T-helper 9 cell (primary cell): ENCODE results near the gene OSBPL3.

Experiments
- DNase-seq: peaks from one replicate; pipeline ENCODE4 v3.0.0-alpha.2; 2020

The OSBPL3 gene

GRCh38 chr7:24949884-24950283, 30.1 kb downstream of the OSBPL3 start:
- DNase-seq, result no peak

GRCh38 chr7:24948739-24949138, 31.2 kb downstream of the OSBPL3 start:
- DNase-seq, result no peak

GRCh38 chr7:24946467-24946866, 33.5 kb downstream of the OSBPL3 start:
- no peak for DNase-seq

- DNase-seq, result no peak
Measured at GRCh38 chr7:24945899-24946298, 34.1 kb downstream of the OSBPL3 start.

- no peak for DNase-seq
Measured at GRCh38 chr7:24943096-24943948, 36.7 kb downstream of the OSBPL3 start.

GRCh38 chr7:24942226-24942625, 37.8 kb downstream of the OSBPL3 start:
- DNase-seq, result no peak

GRCh38 chr7:24939416-24939815, 40.6 kb downstream of the OSBPL3 start:
- no peak for DNase-seq

GRCh38 chr7:24936121-24936824, 43.7 kb downstream of the OSBPL3 start:
- no peak for DNase-seq

GRCh38 chr7:24933298-24933697, 46.7 kb downstream of the OSBPL3 start:
- no peak for DNase-seq

GRCh38 chr7:24932815-24933214, 47.2 kb downstream of the OSBPL3 start:
- DNase-seq, result no peak

- DNase-seq, result no peak
Measured at GRCh38 chr7:24932389-24932788, 47.6 kb downstream of the OSBPL3 start.

GRCh38 chr7:24931844-24932243, 48.1 kb downstream of the OSBPL3 start:
- no peak for DNase-seq

- DNase-seq, result no peak
Measured at GRCh38 chr7:24930856-24931255, 49.1 kb downstream of the OSBPL3 start.

- no peak for DNase-seq
Measured at GRCh38 chr7:24926623-24927524, 53.1 kb downstream of the OSBPL3 start.

GRCh38 chr7:24924375-24924774, 55.6 kb downstream of the OSBPL3 start:
- DNase-seq, result no peak

- DNase-seq, result no peak
Measured at GRCh38 chr7:24923172-24923865, 56.7 kb downstream of the OSBPL3 start.

- DNase-seq, result no peak
Measured at GRCh38 chr7:24922099-24922773, 57.7 kb downstream of the OSBPL3 start.

- DNase-seq, result no peak
Measured at GRCh38 chr7:24921362-24921679, 58.7 kb downstream of the OSBPL3 start.

- no peak for DNase-seq
Measured at GRCh38 chr7:24920451-24921361, 59.3 kb downstream of the OSBPL3 start.

- DNase-seq, result no peak
Measured at GRCh38 chr7:24917510-24918239, 62.3 kb downstream of the OSBPL3 start.
